Body of pancreas (tissue), 4 donors: ENCODE measurements around the gene UCN2.

Source experiments
- POLR2A ChIP-seq, 3 donors: fragments of 450-650 bp; IDR thresholded peaks; one replicate each; pipeline ENCODE4 v1.6.1; 2016; ENCODE audit warnings: antibody characterized with exemption in 3 of 3, mild to moderate bottlenecking in 2 of 3
- TF ChIP-seq, protein P1 (sequence below), 7 experiments: fragments of 450-650 bp in 4 of 7; fragments of 200-600 bp in 3 of 7; sonication (generic) in 3 of 7; IDR thresholded peaks; one replicate each; pipeline ENCODE4 v1.5.1; 2016 to 2019; ENCODE audit warnings: antibody characterized with exemption in 7 of 7

DNA sequence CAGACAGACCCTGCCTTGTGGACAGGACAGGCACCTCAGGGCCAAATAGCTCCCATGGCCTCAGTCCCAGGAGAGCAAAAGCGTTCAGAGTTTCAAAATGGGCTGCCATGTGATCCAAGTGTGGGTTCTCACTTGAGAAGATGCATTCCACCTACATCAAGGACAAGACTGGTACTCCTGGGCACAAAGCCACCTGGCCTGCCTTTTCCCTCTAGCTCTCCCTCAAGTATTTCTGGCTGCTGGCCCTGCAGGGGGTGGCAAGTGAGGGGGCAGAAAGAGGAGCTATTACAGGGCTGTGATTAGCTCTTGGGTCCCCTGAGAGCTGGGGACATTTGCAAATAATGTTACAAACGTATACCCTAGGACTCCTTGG, 38.0 kb upstream of the UCN2 start:
- TF ChIP-seq, protein P1, sequence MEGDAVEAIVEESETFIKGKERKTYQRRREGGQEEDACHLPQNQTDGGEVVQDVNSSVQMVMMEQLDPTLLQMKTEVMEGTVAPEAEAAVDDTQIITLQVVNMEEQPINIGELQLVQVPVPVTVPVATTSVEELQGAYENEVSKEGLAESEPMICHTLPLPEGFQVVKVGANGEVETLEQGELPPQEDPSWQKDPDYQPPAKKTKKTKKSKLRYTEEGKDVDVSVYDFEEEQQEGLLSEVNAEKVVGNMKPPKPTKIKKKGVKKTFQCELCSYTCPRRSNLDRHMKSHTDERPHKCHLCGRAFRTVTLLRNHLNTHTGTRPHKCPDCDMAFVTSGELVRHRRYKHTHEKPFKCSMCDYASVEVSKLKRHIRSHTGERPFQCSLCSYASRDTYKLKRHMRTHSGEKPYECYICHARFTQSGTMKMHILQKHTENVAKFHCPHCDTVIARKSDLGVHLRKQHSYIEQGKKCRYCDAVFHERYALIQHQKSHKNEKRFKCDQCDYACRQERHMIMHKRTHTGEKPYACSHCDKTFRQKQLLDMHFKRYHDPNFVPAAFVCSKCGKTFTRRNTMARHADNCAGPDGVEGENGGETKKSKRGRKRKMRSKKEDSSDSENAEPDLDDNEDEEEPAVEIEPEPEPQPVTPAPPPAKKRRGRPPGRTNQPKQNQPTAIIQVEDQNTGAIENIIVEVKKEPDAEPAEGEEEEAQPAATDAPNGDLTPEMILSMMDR (IDR thresholded peaks at IDR 0.05), result no peak
- TF ChIP-seq POLR2A (IDR thresholded peaks at IDR 0.05), result no peak
